Stimulated activated CD4-positive, alpha-beta T cell treated with anti-CD3 and anti-CD28 coated beads, Interleukin-15, amount 100 ng/mL, for 1 hour (primary cell): ENCODE data around the gene UGT3A2.
"Not testable (repeated sequence)": the region's sequence is repeated elsewhere in the genome, so short reads cannot be mapped to it uniquely, and the experiment has no call there.

Experiments
- DNase-seq, 2 donors: peaks; one replicate each; pipeline ENCODE4 v3.0.0-alpha.2; 2020; ENCODE audit warnings: low read depth in 1 of 2, low spot score in 1 of 2

UGT3A2 gene

GRCh38 chr5:36054647-36055046 lies 12.0 kb downstream of the UGT3A2 start:
- DNase-seq, result no peak

- DNase-seq, result no peak
These were observed 14.1 kb downstream of the UGT3A2 start for GRCh38 chr5:36052538-36052937.

GRCh38 chr5:36049949-36050348 lies 16.7 kb downstream of the UGT3A2 start:
- DNase-seq, result no peak

- DNase-seq, result no peak
These were observed 19.1 kb downstream of the UGT3A2 start for GRCh38 chr5:36047384-36048160.

GRCh38 chr5:36045895-36046294 lies 20.8 kb downstream of the UGT3A2 start:
- DNase-seq, result no peak

- DNase-seq, result no peak
These were observed 25.2 kb downstream of the UGT3A2 start for GRCh38 chr5:36041537-36041845.

- no peak for DNase-seq
These were observed 25.8 kb downstream of the UGT3A2 start for GRCh38 chr5:36040651-36041536.

GRCh38 chr5:36035696-36036095 lies 31.0 kb downstream of the UGT3A2 start:
- DNase-seq, result no peak

GRCh38 chr5:36034536-36035134 lies 32.0 kb downstream of the UGT3A2 start:
- not testable (repeated sequence) for DNase-seq

GRCh38 chr5:36033486-36033885 lies 33.2 kb downstream of the UGT3A2 start:
- no peak for DNase-seq

GRCh38 chr5:36033047-36033446 lies 33.6 kb downstream of the UGT3A2 start:
- DNase-seq, result no peak

- DNase-seq, result no peak
These were observed 35.5 kb downstream of the UGT3A2 start for GRCh38 chr5:36031223-36031622.

GRCh38 chr5:36029914-36030313 lies 36.8 kb downstream of the UGT3A2 start:
- no peak for DNase-seq

- DNase-seq, result no peak
These were observed 37.7 kb downstream of the UGT3A2 start for GRCh38 chr5:36028816-36029465.

- DNase-seq, result no peak
These were observed 39.0 kb downstream of the UGT3A2 start for GRCh38 chr5:36027711-36028110.

- DNase-seq, result no peak
These were observed 39.8 kb downstream of the UGT3A2 start for GRCh38 chr5:36026706-36027465.

GRCh38 chr5:36022246-36022645 lies 44.4 kb downstream of the UGT3A2 start:
- not testable (repeated sequence) for DNase-seq

GRCh38 chr5:36019584-36019983 lies 47.1 kb downstream of the UGT3A2 start:
- not testable (repeated sequence) for DNase-seq

- no peak for DNase-seq
These were observed 49.1 kb downstream of the UGT3A2 start for GRCh38 chr5:36017622-36018021.

- no peak for DNase-seq
These were observed 49.7 kb downstream of the UGT3A2 start for GRCh38 chr5:36017004-36017403.

- no peak for DNase-seq
These were observed 53.5 kb downstream of the UGT3A2 start for GRCh38 chr5:36013182-36013581.
